ENCODE data around the gene CAPZB.

DNA sequence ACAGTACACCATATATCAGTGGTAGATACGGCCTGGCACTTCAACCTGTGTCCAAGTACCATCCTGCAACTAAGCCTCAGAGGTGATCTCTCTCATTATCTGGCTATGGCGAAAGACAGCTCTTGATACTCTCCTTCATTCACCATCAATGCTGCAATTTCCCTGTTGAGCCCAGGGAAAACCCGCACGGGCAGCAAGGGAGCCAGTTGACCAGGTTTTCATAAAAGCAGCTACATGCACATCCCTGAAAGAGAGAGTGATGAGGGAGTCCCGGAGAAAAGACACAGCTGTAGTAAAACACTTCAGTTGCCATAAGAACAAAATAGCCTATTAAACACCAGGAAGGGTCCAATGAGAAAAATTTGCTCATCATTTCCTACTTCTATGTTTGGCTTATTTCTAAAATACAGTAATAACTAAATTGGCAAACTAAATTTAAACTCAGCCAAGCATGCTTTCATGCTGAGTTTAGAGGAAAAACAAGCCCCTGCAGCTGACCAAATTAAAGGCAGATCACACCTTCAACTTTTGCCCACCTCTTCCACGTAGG, 68.3 kb downstream of the CAPZB start:
- TF ChIP-seq, protein P1, sequence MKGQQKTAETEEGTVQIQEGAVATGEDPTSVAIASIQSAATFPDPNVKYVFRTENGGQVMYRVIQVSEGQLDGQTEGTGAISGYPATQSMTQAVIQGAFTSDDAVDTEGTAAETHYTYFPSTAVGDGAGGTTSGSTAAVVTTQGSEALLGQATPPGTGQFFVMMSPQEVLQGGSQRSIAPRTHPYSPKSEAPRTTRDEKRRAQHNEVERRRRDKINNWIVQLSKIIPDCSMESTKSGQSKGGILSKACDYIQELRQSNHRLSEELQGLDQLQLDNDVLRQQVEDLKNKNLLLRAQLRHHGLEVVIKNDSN (IDR thresholded peaks at IDR 0.05; ENCODE audit: borderline replicate concordance, low read depth) = no peak
- TF ChIP-seq, protein P2, sequence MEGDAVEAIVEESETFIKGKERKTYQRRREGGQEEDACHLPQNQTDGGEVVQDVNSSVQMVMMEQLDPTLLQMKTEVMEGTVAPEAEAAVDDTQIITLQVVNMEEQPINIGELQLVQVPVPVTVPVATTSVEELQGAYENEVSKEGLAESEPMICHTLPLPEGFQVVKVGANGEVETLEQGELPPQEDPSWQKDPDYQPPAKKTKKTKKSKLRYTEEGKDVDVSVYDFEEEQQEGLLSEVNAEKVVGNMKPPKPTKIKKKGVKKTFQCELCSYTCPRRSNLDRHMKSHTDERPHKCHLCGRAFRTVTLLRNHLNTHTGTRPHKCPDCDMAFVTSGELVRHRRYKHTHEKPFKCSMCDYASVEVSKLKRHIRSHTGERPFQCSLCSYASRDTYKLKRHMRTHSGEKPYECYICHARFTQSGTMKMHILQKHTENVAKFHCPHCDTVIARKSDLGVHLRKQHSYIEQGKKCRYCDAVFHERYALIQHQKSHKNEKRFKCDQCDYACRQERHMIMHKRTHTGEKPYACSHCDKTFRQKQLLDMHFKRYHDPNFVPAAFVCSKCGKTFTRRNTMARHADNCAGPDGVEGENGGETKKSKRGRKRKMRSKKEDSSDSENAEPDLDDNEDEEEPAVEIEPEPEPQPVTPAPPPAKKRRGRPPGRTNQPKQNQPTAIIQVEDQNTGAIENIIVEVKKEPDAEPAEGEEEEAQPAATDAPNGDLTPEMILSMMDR (IDR thresholded peaks at IDR 0.05) = no peak
- TF ChIP-seq RCOR1 (IDR thresholded peaks at IDR 0.05; ENCODE audit: low read length) (no peak), ELF1 (IDR thresholded peaks at IDR 0.05) (no peak), TAF1 (IDR thresholded peaks at IDR 0.05; ENCODE audit: borderline replicate concordance, low read depth, low read length) (no peak)

Data from SK-N-SH (cell line).